Upper lobe of right lung (tissue), 1 donor: ENCODE measurements around the gene SLC35F1. TPM values are rescaled to one million over a fixed set of nuclear protein-coding genes. Genes with fewer than 3 reads are reported as not detected.

Experiments used
- ATAC-seq: fragments of 200-7000 bp; cut with Tn5 transposase; one replicate; pipeline ENCODE4 v1.9.1; 2020; ENCODE audit warnings: mild to moderate bottlenecking, moderate library complexity
- DNase-seq: peaks from one replicate; pipeline ENCODE4 v3.0.0-alpha.2; 2020
- H3K27ac ChIP-seq: fragments of 200-600 bp; one replicate; pipeline ENCODE4 v1.8.0; 2022
- H3K27me3 ChIP-seq: fragments of 200-600 bp; one replicate; pipeline ENCODE4 v1.8.0; 2022; ENCODE audit warnings: mild to moderate bottlenecking
- H3K36me3 ChIP-seq: fragments of 200-600 bp; one replicate; pipeline ENCODE4 v1.8.0; 2022
- H3K4me1 ChIP-seq: fragments of 200-600 bp; one replicate; pipeline ENCODE4 v1.8.0; 2022
- H3K4me3 ChIP-seq: fragments of 200-600 bp; one replicate; pipeline ENCODE4 v1.8.0; 2022; ENCODE audit warnings: mild to moderate bottlenecking
- H3K9me3 ChIP-seq: fragments of 200-600 bp; one replicate; pipeline ENCODE4 v1.8.0; 2022
- CTCF ChIP-seq: fragments of 200-600 bp; IDR thresholded peaks from one replicate; pipeline ENCODE4 v1.8.0; 2022; ENCODE audit warnings: antibody characterized with exemption
- intact Hi-C: fragments of 100-400 bp; cut with DNase I; formaldehyde crosslinking; loops from one replicate; pipeline ENCODE4 v1.11.0; 2022
- total RNA-seq: library from RNA; stranded (reverse); fragmentation: NEBNext Ultra II Directional; extraction: Animal tissue kit (Norgen Biotek cat#: 25700); gene quantifications from one replicate; pipeline ENCODE4 v1.2.1, GENCODE V29; 2021
- donor health status: DM: no; HTN: yes; CAD: no; lungs with severe emphysema.

SLC35F1 gene
- total RNA-seq, 1 donor from 2014 or later = 0.29 TPM

- ATAC-seq (no peak), DNase-seq (no peak)
- no peaks in the 10 kb centered on the region for H3K27me3 ChIP-seq
- no peaks in the 10 kb centered on the region for H3K4me1 ChIP-seq
- no peak overlapping the region for H3K27ac ChIP-seq
- H3K4me3 ChIP-seq = no peak overlapping the region
- H3K36me3 ChIP-seq = no peaks in the 10 kb centered on the region
- no peak for TF ChIP-seq CTCF
- no peaks in the 10 kb centered on the region for H3K9me3 ChIP-seq
- intact Hi-C loops = no loop called here
Measured at GRCh38 chr6:117928833-117929232, 21.8 kb downstream of the SLC35F1 start.

- H3K36me3 ChIP-seq = no peaks in the 10 kb centered on the region
- intact Hi-C loops = no loop called here
Measured at GRCh38 chr6:117929501-117929900, 22.4 kb downstream of the SLC35F1 start.

GRCh38 chr6:117930645-117931044 is 23.6 kb downstream of the SLC35F1 start:
- DNase-seq = no peak
- no peaks in the 10 kb centered on the region for H3K27me3 ChIP-seq
- H3K4me3 ChIP-seq = no peak overlapping the region
- H3K4me1 ChIP-seq = no peaks in the 10 kb centered on the region
- ATAC-seq = no peak
- no peaks in the 10 kb centered on the region for H3K9me3 ChIP-seq
- intact Hi-C loops = no loop called here
- TF ChIP-seq CTCF = no peak
- H3K27ac ChIP-seq = no peak overlapping the region
- no peaks in the 10 kb centered on the region for H3K36me3 ChIP-seq

More at GRCh38 chr6:117929501-117929900, 22.4 kb downstream of the SLC35F1 start:
- DNase-seq = no peak
- Histone ChIP-seq H3K4me1 (no peaks in the 10 kb centered on the region), H3K27me3 (no peaks in the 10 kb centered on the region), H3K4me3 (no peak overlapping the region), H3K27ac (no peak overlapping the region), H3K9me3 (no peaks in the 10 kb centered on the region)
- ATAC-seq = no peak
- TF ChIP-seq CTCF = no peak

- no peaks in the 10 kb centered on the region for H3K9me3 ChIP-seq
- no peak overlapping the region for H3K4me3 ChIP-seq
- no peaks in the 10 kb centered on the region for H3K36me3 ChIP-seq
- no peaks in the 10 kb centered on the region for H3K27me3 ChIP-seq
- no peaks in the 10 kb centered on the region for H3K4me1 ChIP-seq
- ATAC-seq = no peak
- DNase-seq = no peak
- intact Hi-C loops = no loop called here
- no peak for TF ChIP-seq CTCF
- H3K27ac ChIP-seq = no peak overlapping the region
Measured at GRCh38 chr6:117932001-117932400, 24.9 kb downstream of the SLC35F1 start.

- TF ChIP-seq CTCF = no peak
Measured at GRCh38 chr6:117932676-117933075, 25.6 kb downstream of the SLC35F1 start.

GRCh38 chr6:117933471-117933870 is 26.4 kb downstream of the SLC35F1 start:
- DNase-seq (no peak), ATAC-seq (no peak)
- intact Hi-C loops = no loop called here
- no peaks in the 10 kb centered on the region for H3K36me3 ChIP-seq
- H3K27me3 ChIP-seq = no peaks in the 10 kb centered on the region
- no peaks in the 10 kb centered on the region for H3K4me1 ChIP-seq
- H3K9me3 ChIP-seq = no peaks in the 10 kb centered on the region
- H3K27ac ChIP-seq = no peak overlapping the region
- no peak overlapping the region for H3K4me3 ChIP-seq
- TF ChIP-seq CTCF = no peak

More at GRCh38 chr6:117932676-117933075, 25.6 kb downstream of the SLC35F1 start:
- H3K9me3 ChIP-seq = no peaks in the 10 kb centered on the region
- DNase-seq (no peak), ATAC-seq (no peak)
- intact Hi-C loops = no loop called here
- no peaks in the 10 kb centered on the region for H3K27me3 ChIP-seq
- H3K4me1 ChIP-seq = no peaks in the 10 kb centered on the region
- no peaks in the 10 kb centered on the region for H3K36me3 ChIP-seq
- no peak overlapping the region for H3K27ac ChIP-seq
- no peak overlapping the region for H3K4me3 ChIP-seq
